Measurements from ENCODE around the gene TMEM273. TPM values are rescaled to one million over a fixed set of nuclear protein-coding genes. Genes with fewer than 3 reads are reported as not detected.

Gene TMEM273
- total RNA-seq, 1 experiment from 2014 or later, result not detected

GRCh38 chr10:49129376-49129775 lies 58.8 kb downstream of the TMEM273 start:
- TF ChIP-seq ZNF274 (IDR thresholded peaks at IDR 0.05; ENCODE audit: low read depth, low read length) (no peak), CEBPB (IDR thresholded peaks at IDR 0.05; ENCODE audit: low read depth) (no peak)
- no peak for ATAC-seq
- RAD21 ChIA-PET (ENCODE audit: low non-redundant PET in 1 of 2, low total read pairs in 2 of 2, uncharacterized antibody in 2 of 2, unreplicated experiment in 2 of 2), result no interaction called here

GRCh38 chr10:49128854-49129253 lies 59.3 kb downstream of the TMEM273 start:
- Histone ChIP-seq H3K4me2 (ENCODE audit: low read length) (no peak overlapping the region), H3K4me1 (ENCODE audit: control insufficient read depth in 1 of 2, insufficient read depth in 2 of 2, low read length in 2 of 2) (no peaks in the 10 kb centered on the region), H2AFZ (ENCODE audit: low read depth, low read length, poor library complexity, severe bottlenecking) (no peak overlapping the region), H3K36me3 (ENCODE audit: control insufficient read depth in 1 of 2, insufficient read depth in 2 of 2, low read length in 2 of 2) (no peaks in the 10 kb centered on the region), H3K27me3 (ENCODE audit: insufficient read depth, low read length) (peaks cover 25% of the 10 kb centered on the region), H3K27ac (ENCODE audit: low read depth, low read length) (no peak overlapping the region), H3K9ac (ENCODE audit: low read length) (no peak overlapping the region), H3K79me2 (ENCODE audit: insufficient read depth, low read length) (no peaks in the 10 kb centered on the region), H4K20me1 (ENCODE audit: insufficient read depth) (no peaks in the 10 kb centered on the region), H3K9me3 (ENCODE audit: control insufficient read depth in 1 of 2, insufficient read depth in 1 of 2, low read depth in 1 of 2, low read length in 2 of 2) (no peaks in the 10 kb centered on the region), H3K9me2 (ENCODE audit: insufficient read depth) (no peaks in the 10 kb centered on the region), H3K4me3 (replicated peaks in 1 of 2; ENCODE audit: low read depth in 1 of 2, low read length in 2 of 2) (no peak overlapping the region)
- intact Hi-C loops (cut with micrococcal nuclease), result no loop called here
- ChIA-PET CTCF (no interaction called here), RAD21 (ENCODE audit: low non-redundant PET in 1 of 2, low total read pairs in 2 of 2, uncharacterized antibody in 2 of 2, unreplicated experiment in 2 of 2) (no interaction called here), POLR2A (no interaction called here)
- no peak for TF ChIP-seq RAD21 (IDR thresholded peaks at IDR 0.05; ENCODE audit: low read depth)
- TF ChIP-seq ZNF274 (IDR thresholded peaks at IDR 0.05; ENCODE audit: low read depth, low read length), result no peak
- TF ChIP-seq CEBPB (IDR thresholded peaks at IDR 0.05; ENCODE audit: low read depth), result no peak
- no peak for TF ChIP-seq JUND (IDR thresholded peaks at IDR 0.05)
- no peak for TF ChIP-seq CTCF (IDR thresholded peaks at IDR 0.05 in 2 of 3, conservative IDR thresholded peaks at IDR 0.05 in 1 of 3; ENCODE audit: borderline replicate concordance in 1 of 3, insufficient read depth in 1 of 3, low read depth in 2 of 3, low read length in 2 of 3)
- no peak for TF ChIP-seq EZH2 (IDR thresholded peaks at IDR 0.05)
- TF ChIP-seq FOSL1 (IDR thresholded peaks at IDR 0.05; ENCODE audit: low read depth), result no peak
- TF ChIP-seq EGR1 (IDR thresholded peaks at IDR 0.05; ENCODE audit: low read depth), result no peak
- TF ChIP-seq ZBTB33 (IDR thresholded peaks at IDR 0.05; ENCODE audit: extremely low read depth, insufficient replicate concordance, low read length), result no peak
- TF ChIP-seq SP1 (IDR thresholded peaks at IDR 0.05; ENCODE audit: low read depth), result no peak
- ATAC-seq (no peak), DNase-seq (ENCODE audit: low read depth, low spot score) (no peak)
- no TSS peak for BruUV-seq (replicated peaks)

More at GRCh38 chr10:49129376-49129775, 58.8 kb downstream of the TMEM273 start:
- no peaks in the 10 kb centered on the region for H3K79me2 ChIP-seq (ENCODE audit: insufficient read depth, low read length)
- no peaks in the 10 kb centered on the region for H3K9me3 ChIP-seq (ENCODE audit: control insufficient read depth in 1 of 2, insufficient read depth in 1 of 2, low read depth in 1 of 2, low read length in 2 of 2)
- H3K4me3 ChIP-seq (replicated peaks in 1 of 2; ENCODE audit: low read depth in 1 of 2, low read length in 2 of 2), result no peak overlapping the region
- no peaks in the 10 kb centered on the region for H3K36me3 ChIP-seq (ENCODE audit: control insufficient read depth in 1 of 2, insufficient read depth in 2 of 2, low read length in 2 of 2)
- CTCF ChIA-PET, result no interaction called here
- no peaks in the 10 kb centered on the region for H3K4me1 ChIP-seq (ENCODE audit: control insufficient read depth in 1 of 2, insufficient read depth in 2 of 2, low read length in 2 of 2)
- POLR2A ChIA-PET, result no interaction called here
- intact Hi-C loops (cut with micrococcal nuclease), result no loop called here
- no peak overlapping the region for H3K9ac ChIP-seq (ENCODE audit: low read length)
- no peaks in the 10 kb centered on the region for H3K9me2 ChIP-seq (ENCODE audit: insufficient read depth)
- H2AFZ ChIP-seq (ENCODE audit: low read depth, low read length, poor library complexity, severe bottlenecking), result no peak overlapping the region
- H3K27me3 ChIP-seq (ENCODE audit: insufficient read depth, low read length), result peaks cover 25% of the 10 kb centered on the region
- H3K4me2 ChIP-seq (ENCODE audit: low read length), result no peak overlapping the region
- no TSS peak for BruUV-seq (replicated peaks)
- no peaks in the 10 kb centered on the region for H4K20me1 ChIP-seq (ENCODE audit: insufficient read depth)
- DNase-seq (ENCODE audit: low read depth, low spot score), result no peak
- no peak overlapping the region for H3K27ac ChIP-seq (ENCODE audit: low read depth, low read length)
